ENCODE results near the gene ATOX1. TPM values are rescaled to one million over a fixed set of nuclear protein-coding genes. Genes with fewer than 3 reads are reported as not detected.

ATOX1 gene
- total and polyA plus RNA-seq, 2 of the 13 experiments (the other 11 are each of a cell fraction or from before 2014, with no cell fraction given) = 62.4 to 124 TPM

- no peak for TF ChIP-seq BCLAF1 (IDR thresholded peaks at IDR 0.05)
- no peak for TF ChIP-seq HNF4G (IDR thresholded peaks at IDR 0.05; ENCODE audit: borderline replicate concordance, low read depth, low read length)
- TF ChIP-seq HNF4G (CRISPR knock-in tag; IDR thresholded peaks at IDR 0.05; ENCODE audit: borderline replicate concordance, low read depth) = no peak
- no peak for TF ChIP-seq RFXANK (CRISPR knock-in tag; IDR thresholded peaks at IDR 0.05)
- TF ChIP-seq ZNF850 (CRISPR knock-in tag; conservative IDR thresholded peaks at IDR 0.05) = no peak
- no peak for TF ChIP-seq ZNF644 (CRISPR knock-in tag; IDR thresholded peaks at IDR 0.05; ENCODE audit: low read depth)
- TF ChIP-seq MIER2 (CRISPR knock-in tag; IDR thresholded peaks at IDR 0.05) = no peak
- TF ChIP-seq ZNF33B (CRISPR knock-in tag; IDR thresholded peaks at IDR 0.05) = no peak
- TF ChIP-seq CREB3 (CRISPR knock-in tag; IDR thresholded peaks at IDR 0.05) = no peak
- TF ChIP-seq ZNF780A (CRISPR knock-in tag; IDR thresholded peaks at IDR 0.05) = no peak
- TF ChIP-seq, protein P1, sequence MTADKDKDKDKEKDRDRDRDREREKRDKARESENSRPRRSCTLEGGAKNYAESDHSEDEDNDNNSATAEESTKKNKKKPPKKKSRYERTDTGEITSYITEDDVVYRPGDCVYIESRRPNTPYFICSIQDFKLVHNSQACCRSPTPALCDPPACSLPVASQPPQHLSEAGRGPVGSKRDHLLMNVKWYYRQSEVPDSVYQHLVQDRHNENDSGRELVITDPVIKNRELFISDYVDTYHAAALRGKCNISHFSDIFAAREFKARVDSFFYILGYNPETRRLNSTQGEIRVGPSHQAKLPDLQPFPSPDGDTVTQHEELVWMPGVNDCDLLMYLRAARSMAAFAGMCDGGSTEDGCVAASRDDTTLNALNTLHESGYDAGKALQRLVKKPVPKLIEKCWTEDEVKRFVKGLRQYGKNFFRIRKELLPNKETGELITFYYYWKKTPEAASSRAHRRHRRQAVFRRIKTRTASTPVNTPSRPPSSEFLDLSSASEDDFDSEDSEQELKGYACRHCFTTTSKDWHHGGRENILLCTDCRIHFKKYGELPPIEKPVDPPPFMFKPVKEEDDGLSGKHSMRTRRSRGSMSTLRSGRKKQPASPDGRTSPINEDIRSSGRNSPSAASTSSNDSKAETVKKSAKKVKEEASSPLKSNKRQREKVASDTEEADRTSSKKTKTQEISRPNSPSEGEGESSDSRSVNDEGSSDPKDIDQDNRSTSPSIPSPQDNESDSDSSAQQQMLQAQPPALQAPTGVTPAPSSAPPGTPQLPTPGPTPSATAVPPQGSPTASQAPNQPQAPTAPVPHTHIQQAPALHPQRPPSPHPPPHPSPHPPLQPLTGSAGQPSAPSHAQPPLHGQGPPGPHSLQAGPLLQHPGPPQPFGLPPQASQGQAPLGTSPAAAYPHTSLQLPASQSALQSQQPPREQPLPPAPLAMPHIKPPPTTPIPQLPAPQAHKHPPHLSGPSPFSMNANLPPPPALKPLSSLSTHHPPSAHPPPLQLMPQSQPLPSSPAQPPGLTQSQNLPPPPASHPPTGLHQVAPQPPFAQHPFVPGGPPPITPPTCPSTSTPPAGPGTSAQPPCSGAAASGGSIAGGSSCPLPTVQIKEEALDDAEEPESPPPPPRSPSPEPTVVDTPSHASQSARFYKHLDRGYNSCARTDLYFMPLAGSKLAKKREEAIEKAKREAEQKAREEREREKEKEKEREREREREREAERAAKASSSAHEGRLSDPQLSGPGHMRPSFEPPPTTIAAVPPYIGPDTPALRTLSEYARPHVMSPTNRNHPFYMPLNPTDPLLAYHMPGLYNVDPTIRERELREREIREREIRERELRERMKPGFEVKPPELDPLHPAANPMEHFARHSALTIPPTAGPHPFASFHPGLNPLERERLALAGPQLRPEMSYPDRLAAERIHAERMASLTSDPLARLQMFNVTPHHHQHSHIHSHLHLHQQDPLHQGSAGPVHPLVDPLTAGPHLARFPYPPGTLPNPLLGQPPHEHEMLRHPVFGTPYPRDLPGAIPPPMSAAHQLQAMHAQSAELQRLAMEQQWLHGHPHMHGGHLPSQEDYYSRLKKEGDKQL (CRISPR knock-in tag; IDR thresholded peaks at IDR 0.05; ENCODE audit: low read depth) = no peak
- TF ChIP-seq ZBTB42 (CRISPR knock-in tag; IDR thresholded peaks at IDR 0.05) = no peak
- no peak for TF ChIP-seq SRY (CRISPR knock-in tag; IDR thresholded peaks at IDR 0.05)
- no peak for TF ChIP-seq MED13 (CRISPR knock-in tag; IDR thresholded peaks at IDR 0.05)
- no peak for TF ChIP-seq ZNF547 (CRISPR knock-in tag; IDR thresholded peaks at IDR 0.05)
- no peak for TF ChIP-seq HNRNPL (IDR thresholded peaks at IDR 0.05; ENCODE audit: low read depth, low read length)
- no peak for TF ChIP-seq CREB1 (IDR thresholded peaks at IDR 0.05)
- no peak for TF ChIP-seq CREB1 (CRISPR knock-in tag; IDR thresholded peaks at IDR 0.05)
- TF ChIP-seq KLF15 (CRISPR knock-in tag; IDR thresholded peaks at IDR 0.05; ENCODE audit: borderline replicate concordance) = no peak
Measured at GRCh38 chr5:151720215-151720614, 38.2 kb downstream of the ATOX1 start (continued).

Data from HepG2 (cell line).